Karpas-422 (cell line): ENCODE data around the gene EFHD2. TPM values are rescaled to one million over a fixed set of nuclear protein-coding genes. Genes with fewer than 3 reads are reported as not detected.

Experiments
- DNase-seq: peaks from one replicate; pipeline ENCODE4 v3.0.0-alpha.2; 2015
- H2AFZ ChIP-seq: fragments of 200-600 bp; sonication (generic); 2 replicates; pipeline ENCODE4 v1.6.1; 2014; ENCODE audit warnings: antibody characterized with exemption, low read length, mixed read lengths
- H3K27ac ChIP-seq: fragments of 200-600 bp; sonication (generic); 2 replicates; pipeline ENCODE4 v1.5.1; 2014; ENCODE audit warnings: mild to moderate bottlenecking, low read length, moderate library complexity
- H3K27me3 ChIP-seq: fragments of 200-600 bp; sonication (generic); 2 replicates; pipeline ENCODE4 v1.6.1; 2014; ENCODE audit warnings: low read length, mixed read lengths
- H3K36me3 ChIP-seq: fragments of 200-600 bp; sonication (generic); 2 replicates; pipeline ENCODE4 v1.6.1; 2014; ENCODE audit warnings: low read length, mixed read lengths; ENCODE audit not compliant: insufficient read depth
- H3K4me1 ChIP-seq: fragments of 200-600 bp; sonication (generic); 2 replicates; pipeline ENCODE4 v1.6.1; 2014; ENCODE audit warnings: mild to moderate bottlenecking, low read length, mixed read lengths
- H3K4me2 ChIP-seq: fragments of 200-600 bp; sonication (generic); 2 replicates; pipeline ENCODE4 v1.6.1; 2014; ENCODE audit warnings: low read length, low read depth, mild to moderate bottlenecking; ENCODE audit not compliant: poor library complexity, severe bottlenecking
- H3K4me3 ChIP-seq: fragments of 200-600 bp; sonication (generic); 2 replicates; pipeline ENCODE4 v1.5.1; 2014; ENCODE audit warnings: mild to moderate bottlenecking, antibody characterized with exemption, low read length, mixed read lengths
- H3K79me2 ChIP-seq: fragments of 200-600 bp; sonication (generic); 2 replicates; pipeline ENCODE4 v1.6.1; 2014; ENCODE audit warnings: mild to moderate bottlenecking, low read length, mixed read lengths
- H3K9ac ChIP-seq: fragments of 200-600 bp; sonication (generic); 2 replicates; pipeline ENCODE4 v1.6.0; 2014; ENCODE audit warnings: low read length
- H3K9me2 ChIP-seq: fragments of 200-600 bp; sonication (generic), shearing (Covaris generic); replicated peaks from 2 replicates; pipeline ENCODE4 v1.6.0; 2014; ENCODE audit warnings: mild to moderate bottlenecking, low read length, moderate library complexity; ENCODE audit not compliant: insufficient read depth
- H3K9me3 ChIP-seq: fragments of 300-700, 200-600 bp; sonication (generic); 2 replicates; pipeline ENCODE4 v1.6.1; 2014; ENCODE audit warnings: low read length, mixed read lengths
- H4K20me1 ChIP-seq: fragments of 200-600 bp; sonication (generic); 2 replicates; pipeline ENCODE4 v1.6.1; 2014; ENCODE audit warnings: mild to moderate bottlenecking, antibody characterized with exemption, low read length, low read depth; ENCODE audit not compliant: insufficient read depth
- total RNA-seq: library from RNA; depleted of rRNA; stranded (reverse); fragments of >200 nt; shearing (Covaris generic); gene quantifications from 2 replicates; pipeline ENCODE4 v1.2.3, GENCODE V29; 2014; ENCODE audit warnings: low replicate concordance

EFHD2 gene
- total RNA-seq, 1 experiment from 2014 or later = 24.9 TPM

- Histone ChIP-seq H3K4me1 (no peaks in the 10 kb centered on the region), H3K27me3 (no peaks in the 10 kb centered on the region), H3K9me2 (no peaks in the 10 kb centered on the region), H3K9ac (no peak overlapping the region), H3K36me3 (no peaks in the 10 kb centered on the region), H2AFZ (no peak overlapping the region), H4K20me1 (peaks cover 4% of the 10 kb centered on the region; the same call in 1 of the 2 replicates), H3K4me2 (no peak overlapping the region), H3K27ac (no peak overlapping the region), H3K79me2 (no peaks in the 10 kb centered on the region), H3K4me3 (no peak overlapping the region), H3K9me3 (no peaks in the 10 kb centered on the region)
- no peak for DNase-seq
Measured at GRCh38 chr1:15435239-15436077, 25.8 kb downstream of the EFHD2 start.

DNA sequence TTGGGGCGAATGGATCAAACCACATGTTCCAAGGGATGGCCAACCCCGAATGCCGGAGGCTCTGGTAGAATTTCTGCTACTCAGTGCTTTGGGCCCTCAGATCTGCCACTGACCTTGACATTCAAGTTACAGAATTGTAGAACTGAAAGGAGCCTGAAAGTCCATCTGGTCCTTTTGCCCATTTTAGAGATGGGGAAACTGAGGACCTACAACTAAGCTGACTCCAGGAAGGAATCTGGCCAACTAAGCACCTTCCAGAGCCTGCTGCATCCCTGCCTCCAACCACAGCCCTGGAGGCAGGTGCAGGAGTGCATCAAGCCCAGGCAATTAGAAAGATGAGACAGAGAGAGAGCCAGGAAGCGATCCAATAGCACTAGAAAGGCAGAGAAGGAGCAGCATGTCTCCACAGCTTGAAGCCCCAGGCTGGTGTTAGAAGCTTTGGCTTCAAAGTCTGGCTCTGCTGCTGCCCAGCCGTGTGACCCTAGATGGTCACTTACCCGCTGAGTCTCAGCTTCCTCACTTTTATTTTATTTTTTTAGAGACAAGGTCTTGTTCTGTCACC lies 27.3 kb downstream of the EFHD2 start:
- Histone ChIP-seq H3K9ac (no peak overlapping the region), H3K27ac (no peak overlapping the region), H3K36me3 (no peaks in the 10 kb centered on the region), H4K20me1 (no peaks in the 10 kb centered on the region), H3K9me3 (no peaks in the 10 kb centered on the region), H3K4me1 (no peaks in the 10 kb centered on the region), H3K4me3 (no peak overlapping the region), H3K4me2 (no peak overlapping the region), H2AFZ (no peak overlapping the region), H3K27me3 (no peaks in the 10 kb centered on the region), H3K79me2 (no peaks in the 10 kb centered on the region), H3K9me2 (no peaks in the 10 kb centered on the region)
- no peak for DNase-seq

- no peaks in the 10 kb centered on the region for H3K79me2 ChIP-seq
Measured at GRCh38 chr1:15439325-15439724, 29.6 kb downstream of the EFHD2 start.

DNA sequence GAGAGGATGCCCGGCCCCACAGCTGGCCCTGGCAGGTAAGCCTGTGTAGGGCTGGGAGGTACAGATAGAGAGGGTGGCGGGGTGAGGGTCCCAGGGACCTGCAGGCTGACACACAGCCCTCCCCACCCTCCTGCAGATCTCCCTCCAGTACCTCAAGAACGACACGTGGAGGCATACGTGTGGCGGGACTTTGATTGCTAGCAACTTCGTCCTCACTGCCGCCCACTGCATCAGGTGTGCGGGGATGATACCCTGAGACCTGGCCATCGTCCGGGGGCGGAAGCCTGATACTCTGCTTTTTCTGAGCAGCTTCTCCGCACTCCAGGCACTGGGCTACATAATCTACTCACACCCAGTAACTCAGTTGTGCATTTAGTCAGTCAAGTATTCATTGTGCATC lies 30.7 kb downstream of the EFHD2 start:
- H3K79me2 ChIP-seq = no peaks in the 10 kb centered on the region
- no peak overlapping the region for H2AFZ ChIP-seq
- H3K4me2 ChIP-seq = no peak overlapping the region
- no peaks in the 10 kb centered on the region for H3K4me1 ChIP-seq
- no peak for DNase-seq
- H3K9me3 ChIP-seq = no peaks in the 10 kb centered on the region
- no peaks in the 10 kb centered on the region for H3K27me3 ChIP-seq
- H4K20me1 ChIP-seq = no peaks in the 10 kb centered on the region
- H3K27ac ChIP-seq = no peak overlapping the region
- no peak overlapping the region for H3K9ac ChIP-seq
- H3K9me2 ChIP-seq = no peaks in the 10 kb centered on the region
- no peaks in the 10 kb centered on the region for H3K36me3 ChIP-seq
- H3K4me3 ChIP-seq = no peak overlapping the region

More at GRCh38 chr1:15439325-15439724, 29.6 kb downstream of the EFHD2 start:
- Histone ChIP-seq H3K27me3 (no peaks in the 10 kb centered on the region), H4K20me1 (no peaks in the 10 kb centered on the region), H3K9ac (no peak overlapping the region), H3K27ac (no peak overlapping the region), H3K9me3 (no peaks in the 10 kb centered on the region), H3K4me2 (no peak overlapping the region), H3K4me1 (no peaks in the 10 kb centered on the region), H3K4me3 (no peak overlapping the region), H3K9me2 (no peaks in the 10 kb centered on the region), H2AFZ (no peak overlapping the region), H3K36me3 (no peaks in the 10 kb centered on the region)
- no peak for DNase-seq

DNA sequence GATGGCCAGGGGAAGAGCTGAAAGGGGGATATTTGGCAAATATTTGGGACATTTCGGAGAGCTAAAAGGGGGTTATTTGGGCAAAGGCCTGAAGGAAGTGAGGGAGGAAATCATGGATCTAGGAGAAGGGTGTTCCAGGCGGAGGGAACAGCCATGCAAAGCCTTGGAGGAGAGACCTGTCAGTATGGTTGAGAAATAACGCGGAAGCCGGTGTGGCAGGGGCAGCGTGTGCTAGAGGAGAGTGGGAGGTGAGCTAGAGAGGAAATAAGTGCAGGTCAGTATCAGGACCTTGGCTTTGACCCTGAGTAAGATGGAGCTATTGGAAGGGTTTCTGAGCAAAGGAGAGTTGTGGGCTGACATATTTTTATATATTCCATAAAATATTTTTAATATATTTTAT lies 31.6 kb downstream of the EFHD2 start:
- no peaks in the 10 kb centered on the region for H3K27me3 ChIP-seq
- H3K79me2 ChIP-seq = no peaks in the 10 kb centered on the region
- H3K27ac ChIP-seq = no peak overlapping the region
- H3K9me3 ChIP-seq = no peaks in the 10 kb centered on the region
- no peaks in the 10 kb centered on the region for H4K20me1 ChIP-seq
- DNase-seq = no peak
- H3K9me2 ChIP-seq = no peaks in the 10 kb centered on the region
- no peak overlapping the region for H3K4me2 ChIP-seq
- H3K36me3 ChIP-seq = no peaks in the 10 kb centered on the region
- no peak overlapping the region for H2AFZ ChIP-seq
- H3K4me1 ChIP-seq = no peaks in the 10 kb centered on the region
- H3K9ac ChIP-seq = no peak overlapping the region
- no peak overlapping the region for H3K4me3 ChIP-seq

GRCh38 chr1:15442119-15442518 lies 32.4 kb downstream of the EFHD2 start:
- Histone ChIP-seq H3K4me2 (no peak overlapping the region), H3K9me3 (no peaks in the 10 kb centered on the region), H3K9me2 (no peaks in the 10 kb centered on the region), H3K27ac (no peak overlapping the region), H3K36me3 (no peaks in the 10 kb centered on the region), H2AFZ (no peak overlapping the region), H3K79me2 (no peaks in the 10 kb centered on the region), H3K27me3 (no peaks in the 10 kb centered on the region), H3K9ac (no peak overlapping the region), H4K20me1 (no peaks in the 10 kb centered on the region), H3K4me3 (no peak overlapping the region), H3K4me1 (no peaks in the 10 kb centered on the region)
- no peak for DNase-seq

GRCh38 chr1:15442759-15443158 lies 33.1 kb downstream of the EFHD2 start:
- H2AFZ ChIP-seq = no peak overlapping the region
- DNase-seq = no peak
- no peak overlapping the region for H3K4me3 ChIP-seq
- H3K4me1 ChIP-seq = no peaks in the 10 kb centered on the region
- H3K9me2 ChIP-seq = no peaks in the 10 kb centered on the region
- no peak overlapping the region for H3K27ac ChIP-seq
- H3K9me3 ChIP-seq = no peaks in the 10 kb centered on the region
- no peaks in the 10 kb centered on the region for H3K79me2 ChIP-seq
- H3K4me2 ChIP-seq = no peak overlapping the region
- no peaks in the 10 kb centered on the region for H3K27me3 ChIP-seq
- H4K20me1 ChIP-seq = no peaks in the 10 kb centered on the region
- H3K36me3 ChIP-seq = no peaks in the 10 kb centered on the region
- H3K9ac ChIP-seq = no peak overlapping the region

DNA sequence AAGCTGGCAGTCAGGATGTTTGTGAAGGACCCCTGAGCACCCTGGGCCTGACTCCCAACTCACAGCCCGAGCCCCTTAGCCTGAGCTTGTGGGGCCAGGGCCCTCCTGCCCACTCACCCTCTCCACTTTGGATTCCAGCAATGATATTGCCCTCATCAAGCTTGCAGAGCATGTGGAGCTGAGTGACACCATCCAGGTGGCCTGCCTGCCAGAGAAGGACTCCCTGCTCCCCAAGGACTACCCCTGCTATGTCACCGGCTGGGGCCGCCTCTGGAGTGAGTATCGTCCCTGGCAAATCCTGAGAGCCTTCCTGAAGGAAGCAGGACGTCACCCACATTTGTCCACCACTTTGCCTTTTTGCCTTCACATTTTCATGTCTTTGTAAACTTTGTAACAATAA lies 33.6 kb downstream of the EFHD2 start:
- Histone ChIP-seq H3K4me1 (no peaks in the 10 kb centered on the region), H3K27me3 (no peaks in the 10 kb centered on the region), H3K4me3 (no peak overlapping the region), H3K9me3 (no peaks in the 10 kb centered on the region), H3K9ac (no peak overlapping the region), H4K20me1 (no peaks in the 10 kb centered on the region), H3K36me3 (no peaks in the 10 kb centered on the region), H2AFZ (no peak overlapping the region), H3K4me2 (no peak overlapping the region), H3K79me2 (no peaks in the 10 kb centered on the region), H3K9me2 (no peaks in the 10 kb centered on the region), H3K27ac (no peak overlapping the region)
- no peak for DNase-seq
